NCI-H69 (cell line): Measurements from ENCODE around the gene HPS3.
A peak's percentile ranks its signal among the peaks of the same experiment; 100 is the strongest.
"Not testable (repeated sequence)": the region's sequence is repeated elsewhere in the genome, so short reads cannot be mapped to it uniquely, and the experiment has no call there.

Source experiments
- DNase-seq: peaks from one replicate; lab custom pipeline; 2025; lab: John Stamatoyannopoulos, UW

The HPS3 gene

DNA sequence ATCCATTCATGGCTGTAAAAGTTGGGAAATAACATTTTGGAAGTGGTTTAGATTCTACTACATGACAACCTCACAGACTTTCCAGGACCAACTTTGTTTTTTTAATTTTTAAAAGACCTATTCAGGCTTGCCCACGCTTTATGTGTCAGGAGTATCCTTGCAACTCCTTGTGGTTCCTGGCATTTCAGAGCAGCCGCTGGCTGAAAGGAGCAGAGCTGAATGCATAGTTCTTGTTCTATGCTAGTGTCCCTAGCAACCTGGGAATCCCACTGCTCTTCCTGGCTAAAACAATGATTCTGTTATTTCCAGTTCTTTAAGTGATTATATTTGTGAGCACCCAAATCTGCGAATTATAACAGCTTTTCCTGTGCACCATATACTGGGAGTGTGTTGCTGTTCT, 57.3 kb downstream of the HPS3 start:
- DNase-seq = no peak

GRCh38 chr3:149188494-149188893, 59.1 kb downstream of the HPS3 start:
- peak; percentile 66 for DNase-seq

GRCh38 chr3:149195221-149195620, 65.8 kb downstream of the HPS3 start:
- DNase-seq = no peak

DNA sequence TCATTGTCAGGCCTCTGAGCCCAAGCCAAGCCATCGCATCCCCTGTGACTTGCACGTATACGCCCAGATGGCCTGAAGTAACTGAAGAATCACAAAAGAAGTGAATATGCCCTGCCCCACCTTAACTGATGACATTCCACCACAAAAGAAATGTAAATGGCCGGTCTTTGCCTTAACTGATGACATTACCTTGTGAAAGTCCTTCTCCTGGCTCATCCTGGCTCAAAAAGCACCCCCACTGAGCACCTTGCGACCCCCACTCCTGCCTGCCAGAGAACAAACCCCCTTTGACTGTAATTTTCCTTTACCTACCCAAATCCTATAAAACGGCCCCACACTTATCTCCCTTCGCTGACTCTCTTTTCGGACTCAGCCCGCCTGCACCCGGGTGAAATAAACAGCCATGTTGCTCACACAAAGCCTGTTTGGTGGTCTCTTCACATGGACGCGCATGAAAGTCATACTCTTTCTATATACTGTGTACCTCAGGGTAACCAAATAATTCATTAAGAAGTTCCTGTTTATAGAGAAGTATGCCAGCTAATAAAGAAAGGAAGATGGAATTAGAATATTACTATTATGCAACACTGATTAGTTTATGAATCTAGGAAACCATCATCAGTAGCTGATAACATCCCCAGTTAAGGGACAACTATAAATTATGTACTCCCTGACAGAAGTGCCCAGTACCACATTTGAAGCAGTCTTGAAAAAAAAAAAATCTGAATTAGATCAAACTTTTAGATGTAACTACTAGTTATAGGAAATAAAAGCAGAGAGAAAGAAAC, 67.6 kb downstream of the HPS3 start:
- not testable (repeated sequence) for DNase-seq

DNA sequence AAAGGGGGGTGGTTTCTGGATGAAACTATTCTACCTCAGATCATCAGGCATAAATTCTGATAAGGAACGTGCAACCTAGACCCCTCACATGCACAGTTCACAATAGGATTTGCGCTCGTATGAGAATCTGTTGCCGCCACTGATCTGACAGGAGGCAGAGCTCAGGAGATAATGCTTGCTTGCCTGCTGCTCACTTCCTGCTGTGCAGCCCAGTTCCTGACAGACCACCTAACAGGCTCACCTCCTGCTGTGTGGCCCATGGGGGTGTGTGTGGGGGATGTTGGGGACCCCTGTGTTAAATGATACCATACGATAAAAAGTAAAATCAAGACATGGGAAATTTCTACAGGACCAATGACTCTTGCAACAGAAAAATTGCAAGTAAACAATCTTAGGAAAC, 68.2 kb downstream of the HPS3 start:
- DNase-seq = no peak

- DNase-seq = no peak
Observed at GRCh38 chr3:149198611-149199010, 69.2 kb downstream of the HPS3 start.

- DNase-seq = peak; percentile 81
Observed at GRCh38 chr3:149199474-149199873, 70.0 kb downstream of the HPS3 start.

DNA sequence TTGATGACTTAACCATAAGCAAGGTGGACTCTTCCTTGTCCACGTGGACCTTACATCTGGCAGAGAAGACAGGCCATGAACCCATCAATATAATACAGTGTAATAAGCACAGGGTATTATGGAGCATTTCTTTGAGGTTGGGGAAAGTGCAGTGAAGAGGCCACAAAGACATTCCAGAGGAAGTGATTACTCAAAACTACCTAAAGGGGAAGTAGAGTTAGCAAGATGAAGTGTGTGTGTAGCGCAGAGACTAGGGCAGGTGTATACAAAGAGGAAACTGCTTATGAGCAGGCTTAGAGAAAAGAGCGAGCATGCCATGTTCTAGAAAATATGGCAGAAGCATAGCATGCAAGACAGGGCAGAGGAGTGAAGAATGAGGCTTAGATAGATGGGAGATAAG, 74.3 kb downstream of the HPS3 start:
- DNase-seq = no peak

DNA sequence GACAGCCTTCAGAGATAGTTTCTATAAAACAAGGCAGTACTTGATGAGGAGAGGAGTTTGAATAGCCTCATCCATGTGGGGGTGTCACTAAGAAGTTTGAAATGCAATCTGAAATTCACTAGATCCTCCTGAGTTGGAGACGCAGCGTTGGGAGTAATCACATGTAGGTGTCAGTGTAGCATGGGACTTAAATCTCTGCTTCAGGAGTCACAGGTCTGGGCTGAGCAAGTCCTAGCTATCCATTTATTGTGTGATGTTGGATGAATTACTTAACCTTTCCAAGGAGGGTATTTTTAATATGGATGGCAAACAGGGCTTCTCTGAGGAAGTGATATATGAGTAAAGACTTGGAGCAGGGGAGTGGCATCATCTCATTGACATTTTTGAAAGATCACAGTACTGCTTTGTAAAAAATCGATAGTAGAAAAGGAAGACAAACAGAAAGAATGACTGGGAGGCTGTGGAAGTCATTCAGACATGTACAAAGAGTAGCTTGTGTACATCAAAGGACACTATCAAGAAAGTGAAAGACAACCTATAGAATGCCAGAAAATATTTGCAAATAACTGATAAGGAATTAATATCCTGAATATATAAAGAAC, 75.1 kb downstream of the HPS3 start:
- DNase-seq = no peak

GRCh38 chr3:149207475-149207874, 78.0 kb downstream of the HPS3 start:
- no peak for DNase-seq

GRCh38 chr3:149209431-149209830, 80.0 kb downstream of the HPS3 start:
- no peak for DNase-seq

- no peak for DNase-seq
Observed at GRCh38 chr3:149212386-149212785, 82.9 kb downstream of the HPS3 start.

DNA sequence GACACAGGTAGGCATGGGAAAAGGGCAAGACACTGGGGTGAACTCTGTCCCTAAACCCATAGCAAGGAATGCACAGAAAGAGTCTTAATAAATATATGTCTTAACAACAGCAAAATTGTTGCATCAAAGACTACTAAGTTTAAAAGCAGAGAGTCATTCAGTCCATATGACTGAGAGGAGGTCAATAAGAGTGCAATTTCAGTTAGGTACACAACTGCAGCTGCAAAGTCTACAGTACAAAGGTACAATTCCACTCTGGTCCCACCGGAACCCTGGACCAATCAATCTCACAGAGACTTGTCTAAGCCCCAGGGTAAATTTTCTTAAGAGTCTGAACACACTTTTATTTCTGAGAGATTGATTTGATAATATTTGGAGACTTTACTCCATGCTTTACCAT, 85.3 kb downstream of the HPS3 start:
- DNase-seq = peak; percentile 57

GRCh38 chr3:149215515-149215914, 86.1 kb downstream of the HPS3 start:
- DNase-seq = peak; percentile 65

GRCh38 chr3:149216193-149216869, 86.9 kb downstream of the HPS3 start:
- peak; percentile 62 for DNase-seq

GRCh38 chr3:149217347-149217746, 87.9 kb downstream of the HPS3 start:
- no peak for DNase-seq

- DNase-seq = not testable (repeated sequence)
Observed at GRCh38 chr3:149219380-149220121, 90.1 kb downstream of the HPS3 start.

- DNase-seq = no peak
Observed at GRCh38 chr3:149221783-149222517, 92.5 kb downstream of the HPS3 start, which contains the start of gene CP. Gene CP (minus strand): TSS chr3:149221829. CDS start chr3:149221792, 37 bp downstream.
